NCI-H1930 (cell line): ENCODE data around the gene PLEKHG2.
A peak's percentile ranks its signal among the peaks of the same experiment; 100 is the strongest.

ENCODE experiments used
- DNase-seq, 2 experiments: peaks; one replicate each; lab custom pipeline; 2025; lab: John Stamatoyannopoulos, UW

Gene PLEKHG2

GRCh38 chr19:39405958-39406655 lies 6.4 kb upstream of the PLEKHG2 start:
- DNase-seq = no peak

- DNase-seq = peak; percentile 56 to 68
These were observed 5.6 kb upstream of the PLEKHG2 start, which contains the start of gene ZFP36 for GRCh38 chr19:39406656-39407409. Gene ZFP36, plus strand, starts transcription at chr19:39406847. Its CDS starts 58 bp downstream, at chr19:39406905.

- DNase-seq = no peak
These were observed 5.1 kb upstream of the PLEKHG2 start for GRCh38 chr19:39407410-39407659.

DNA sequence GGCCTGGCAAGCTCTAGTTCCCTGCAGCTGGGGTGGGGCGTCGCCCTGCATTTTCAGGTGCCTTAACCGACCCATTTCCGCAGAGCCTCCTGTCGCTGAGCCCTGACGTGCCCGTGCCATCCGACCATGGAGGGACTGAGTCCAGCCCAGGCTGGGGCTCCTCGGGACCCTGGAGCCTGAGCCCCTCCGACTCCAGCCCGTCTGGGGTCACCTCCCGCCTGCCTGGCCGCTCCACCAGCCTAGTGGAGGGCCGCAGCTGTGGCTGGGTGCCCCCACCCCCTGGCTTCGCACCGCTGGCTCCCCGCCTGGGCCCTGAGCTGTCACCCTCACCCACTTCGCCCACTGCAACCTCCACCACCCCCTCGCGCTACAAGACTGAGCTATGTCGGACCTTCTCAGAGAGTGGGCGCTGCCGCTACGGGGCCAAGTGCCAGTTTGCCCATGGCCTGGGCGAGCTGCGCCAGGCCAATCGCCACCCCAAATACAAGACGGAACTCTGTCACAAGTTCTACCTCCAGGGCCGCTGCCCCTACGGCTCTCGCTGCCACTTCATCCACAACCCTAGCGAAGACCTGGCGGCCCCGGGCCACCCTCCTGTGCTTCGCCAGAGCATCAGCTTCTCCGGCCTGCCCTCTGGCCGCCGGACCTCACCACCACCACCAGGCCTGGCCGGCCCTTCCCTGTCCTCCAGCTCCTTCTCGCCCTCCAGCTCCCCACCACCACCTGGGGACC lies 4.6 kb upstream of the PLEKHG2 start:
- DNase-seq = no peak

DNA sequence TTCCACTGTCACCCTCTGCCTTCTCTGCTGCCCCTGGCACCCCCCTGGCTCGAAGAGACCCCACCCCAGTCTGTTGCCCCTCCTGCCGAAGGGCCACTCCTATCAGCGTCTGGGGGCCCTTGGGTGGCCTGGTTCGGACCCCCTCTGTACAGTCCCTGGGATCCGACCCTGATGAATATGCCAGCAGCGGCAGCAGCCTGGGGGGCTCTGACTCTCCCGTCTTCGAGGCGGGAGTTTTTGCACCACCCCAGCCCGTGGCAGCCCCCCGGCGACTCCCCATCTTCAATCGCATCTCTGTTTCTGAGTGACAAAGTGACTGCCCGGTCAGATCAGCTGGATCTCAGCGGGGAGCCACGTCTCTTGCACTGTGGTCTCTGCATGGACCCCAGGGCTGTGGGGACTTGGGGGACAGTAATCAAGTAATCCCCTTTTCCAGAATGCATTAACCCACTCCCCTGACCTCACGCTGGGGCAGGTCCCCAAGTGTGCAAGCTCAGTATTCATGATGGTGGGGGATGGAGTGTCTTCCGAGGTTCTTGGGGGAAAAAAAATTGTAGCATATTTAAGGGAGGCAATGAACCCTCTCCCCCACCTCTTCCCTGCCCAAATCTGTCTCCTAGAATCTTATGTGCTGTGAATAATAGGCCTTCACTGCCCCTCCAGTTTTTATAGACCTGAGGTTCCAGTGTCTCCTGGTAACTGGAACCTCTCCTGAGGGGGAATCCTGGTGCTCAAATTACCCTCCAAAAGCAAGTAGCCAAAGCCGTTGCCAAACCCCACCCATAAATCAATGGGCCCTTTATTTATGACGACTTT lies 3.9 kb upstream of the PLEKHG2 start:
- no peak for DNase-seq

GRCh38 chr19:39409208-39410016 lies 3.1 kb upstream of the PLEKHG2 start:
- DNase-seq = peak; percentile 87 to 92

DNA sequence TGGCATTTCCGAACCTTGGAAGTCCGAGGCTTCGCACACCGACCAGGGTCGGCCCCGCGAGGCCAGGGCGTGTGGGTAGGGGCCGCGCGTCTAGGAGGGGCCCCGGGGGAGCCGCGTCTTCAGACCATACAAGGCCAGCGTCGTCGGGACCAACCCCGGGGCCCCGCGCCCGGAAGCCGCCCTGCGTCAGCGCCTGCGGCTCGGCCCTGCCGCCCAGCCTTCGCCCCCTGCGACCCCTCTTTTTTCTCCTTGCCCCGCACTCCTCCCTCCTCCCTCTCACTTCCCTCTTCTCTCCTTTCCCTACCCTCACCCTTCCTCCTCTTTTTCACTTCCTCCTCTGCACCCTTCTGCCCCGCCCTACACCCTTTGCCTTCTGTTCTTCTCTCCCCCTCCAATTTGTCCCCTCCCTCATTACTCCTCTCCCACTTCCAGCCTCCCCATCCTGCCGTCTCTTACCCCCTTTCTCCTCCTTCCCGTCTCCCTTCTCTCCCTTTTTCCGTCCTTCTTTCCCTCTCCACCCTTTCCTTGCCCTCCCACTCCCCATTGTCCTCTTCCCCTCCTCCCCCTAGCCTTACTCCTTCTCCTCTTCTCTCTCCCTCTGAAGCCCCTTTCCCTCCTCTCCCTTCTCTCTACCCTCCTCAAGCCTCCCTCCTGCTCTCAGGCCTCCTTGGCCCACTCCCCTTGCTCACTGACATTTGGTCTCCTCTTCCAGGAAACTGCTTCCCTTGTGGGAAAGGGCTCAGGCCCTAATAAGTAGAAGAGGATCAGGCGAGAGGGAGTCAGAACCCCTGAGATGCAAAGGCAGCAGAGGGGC lies 2.2 kb upstream of the PLEKHG2 start:
- DNase-seq = no peak

GRCh38 chr19:39410831-39411080 lies 1.7 kb upstream of the PLEKHG2 start:
- no peak for DNase-seq

DNA sequence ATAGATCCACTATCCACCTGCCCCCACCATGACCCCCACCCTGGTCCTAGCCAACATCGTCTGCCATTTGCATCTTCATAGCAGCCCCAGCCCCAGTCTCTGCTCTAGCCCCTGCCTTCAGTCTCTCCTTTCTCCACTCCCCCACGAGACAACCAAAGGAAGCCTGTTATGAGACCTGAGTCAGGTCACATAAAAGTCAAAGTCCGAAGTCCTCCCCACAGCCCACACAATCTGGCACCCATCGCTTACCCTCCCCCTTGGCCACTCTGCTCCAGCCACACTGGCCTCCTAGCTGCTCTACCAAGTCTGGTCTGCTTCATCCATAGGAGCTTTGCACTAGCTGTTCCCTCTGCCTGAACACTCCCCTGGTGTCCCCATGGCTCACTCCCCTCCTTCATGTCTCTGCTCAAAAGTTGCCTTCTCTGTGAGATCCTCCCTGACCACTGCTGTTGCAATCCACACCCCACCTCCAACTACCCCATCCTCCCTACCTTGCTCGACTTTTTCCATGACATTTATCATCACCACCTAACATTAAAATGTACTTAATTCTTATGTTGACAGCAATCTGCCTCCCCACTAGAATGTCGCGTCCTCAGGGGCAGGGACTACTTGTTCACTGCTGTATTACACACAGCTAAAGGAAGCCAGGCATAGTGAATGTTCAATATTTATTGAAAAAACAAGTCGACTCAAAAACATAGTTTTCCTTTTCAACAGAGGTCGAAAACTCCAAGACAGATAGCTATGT lies 1.2 kb upstream of the PLEKHG2 start:
- DNase-seq = no peak

DNA sequence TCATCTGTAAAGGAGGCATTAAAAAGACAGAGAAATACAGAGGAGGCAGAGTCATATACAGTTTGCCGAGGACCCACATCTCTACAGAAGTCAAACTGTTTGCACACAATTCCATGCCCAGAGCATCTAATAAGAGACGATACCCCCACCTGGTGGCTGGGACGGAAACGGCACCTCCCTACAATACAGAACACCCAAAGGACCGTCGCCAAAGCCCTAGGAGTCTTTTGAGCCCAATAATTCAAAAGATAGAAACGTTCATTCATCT lies 703 bp upstream of the PLEKHG2 start:
- peak; percentile 85 to 89 for DNase-seq

GRCh38 chr19:39412867-39413271 lies 400 bp downstream of the PLEKHG2 start:
- no peak for DNase-seq

GRCh38 chr19:39413272-39413910 lies 922 bp downstream of the PLEKHG2 start:
- DNase-seq = peak; percentile 51 to 60

- DNase-seq = peak in 1 of 2 experiments; percentile 41
These were observed 1.6 kb downstream of the PLEKHG2 start for GRCh38 chr19:39413911-39414608.

DNA sequence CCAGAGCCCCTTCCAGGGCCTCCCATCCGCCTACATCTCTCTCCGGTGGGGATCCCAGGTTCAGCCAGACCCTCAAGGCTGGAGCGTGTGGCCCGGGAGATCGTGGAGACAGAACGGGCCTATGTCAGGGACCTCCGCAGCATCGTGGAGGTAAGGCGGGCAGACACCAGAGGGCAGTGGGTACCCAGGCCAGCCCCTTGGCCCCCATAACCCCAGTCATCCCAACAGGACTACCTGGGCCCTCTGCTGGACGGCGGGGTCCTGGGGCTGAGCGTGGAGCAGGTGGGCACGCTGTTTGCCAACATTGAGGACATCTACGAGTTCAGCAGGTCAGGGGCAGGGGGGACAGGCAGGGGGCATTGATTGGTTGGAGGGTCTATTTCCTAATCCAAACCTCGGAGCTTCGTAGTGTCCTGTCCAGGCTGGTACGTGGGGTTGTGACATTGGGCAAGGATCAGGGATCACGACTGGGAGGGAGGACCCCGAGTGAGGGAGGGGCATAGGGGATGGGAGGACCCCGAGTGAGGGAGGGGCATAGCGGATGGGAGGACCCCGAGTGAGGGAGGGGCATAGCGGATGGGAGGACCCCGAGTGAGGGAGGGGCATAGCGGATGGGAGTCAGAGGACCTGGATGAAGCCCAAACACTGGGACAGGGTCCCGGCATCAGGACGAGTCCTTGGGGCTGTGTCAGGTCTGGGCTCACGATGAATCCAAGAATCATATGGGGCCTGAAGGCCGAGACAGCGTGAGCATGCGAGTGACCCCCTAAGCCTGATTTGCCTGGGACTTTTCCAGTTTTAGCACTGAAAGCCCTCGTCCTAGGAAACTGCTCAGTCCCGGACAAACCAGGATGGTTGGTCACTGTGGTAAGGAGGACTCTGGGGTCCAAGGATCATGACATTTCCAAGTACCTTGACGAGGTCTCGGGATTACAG lies 2.9 kb downstream of the PLEKHG2 start:
- DNase-seq = no peak

GRCh38 chr19:39416152-39417120 lies 4.0 kb downstream of the PLEKHG2 start:
- no peak for DNase-seq

DNA sequence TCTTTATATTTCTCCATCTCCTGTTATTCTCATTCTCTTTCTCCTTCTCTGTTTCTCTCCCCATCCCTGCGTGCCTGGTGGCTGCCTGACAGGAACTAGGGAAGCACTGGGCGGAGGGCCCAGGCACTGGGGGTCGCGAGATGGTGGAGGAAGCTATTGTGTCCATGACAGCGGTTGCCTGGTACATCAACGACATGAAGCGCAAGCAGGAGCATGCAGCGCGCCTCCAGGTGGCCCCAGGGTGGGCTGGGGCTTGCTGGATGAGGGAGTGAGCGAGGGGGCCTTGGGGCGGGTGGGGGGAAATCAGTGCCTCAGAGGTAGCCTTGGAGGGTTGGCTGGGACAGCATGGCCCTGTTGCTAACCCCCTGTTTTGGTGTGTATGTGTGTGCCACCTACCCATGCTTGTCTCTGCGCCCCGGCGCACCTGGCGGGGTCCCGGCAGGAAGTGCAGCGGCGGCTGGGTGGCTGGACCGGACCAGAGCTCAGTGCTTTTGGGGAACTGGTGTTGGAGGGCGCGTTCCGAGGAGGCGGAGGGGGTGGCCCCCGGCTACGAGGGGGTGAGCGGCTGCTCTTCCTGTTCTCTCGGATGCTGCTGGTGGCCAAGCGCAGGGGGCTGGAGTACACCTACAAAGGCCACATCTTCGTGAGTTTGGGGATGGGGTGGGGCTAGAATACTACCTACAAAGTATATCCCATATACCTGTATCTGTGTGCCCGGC lies 5.2 kb downstream of the PLEKHG2 start:
- DNase-seq = no peak
